LNCaP clone FGC (cell line): Measurements from ENCODE around the gene IL17B.
"Not testable (repeated sequence)": the region's sequence is repeated elsewhere in the genome, so short reads cannot be mapped to it uniquely, and the experiment has no call there.

Source experiments
- DNase-seq: peaks from one replicate; pipeline ENCODE4 v3.0.0-alpha.2; 2011; ENCODE audit warnings: low read depth
- H3K4me3 ChIP-seq: 2 replicates; pipeline ENCODE4 v1.5.1; 2011; ENCODE audit warnings: mild to moderate bottlenecking, low read depth, low read length, control low read depth
- CTCF ChIP-seq: IDR thresholded peaks from 2 replicates; pipeline ENCODE4 v1.5.1; 2012; ENCODE audit warnings: mild to moderate bottlenecking; ENCODE audit not compliant: control insufficient read depth, insufficient read depth; ENCODE audit errors: extremely low read depth

The IL17B gene

GRCh38 chr5:149404746-149405549, 25.9 kb upstream of the IL17B start:
- DNase-seq: no peak
- H3K4me3 ChIP-seq: no peak overlapping the region
- TF ChIP-seq CTCF: no peak

- no peak for TF ChIP-seq CTCF
- H3K4me3 ChIP-seq: no peak overlapping the region
- DNase-seq: no peak
Measured at GRCh38 chr5:149403923-149404745, 25.0 kb upstream of the IL17B start.

- H3K4me3 ChIP-seq: no peak overlapping the region
Measured at GRCh38 chr5:149402291-149402690, 23.2 kb upstream of the IL17B start.

GRCh38 chr5:149401051-149401450, 22.0 kb upstream of the IL17B start:
- no peak overlapping the region for H3K4me3 ChIP-seq
- DNase-seq: no peak
- TF ChIP-seq CTCF: no peak

More at GRCh38 chr5:149402291-149402690, 23.2 kb upstream of the IL17B start:
- no peak for TF ChIP-seq CTCF
- DNase-seq: no peak

GRCh38 chr5:149400304-149400703, 21.2 kb upstream of the IL17B start:
- TF ChIP-seq CTCF: no peak
- no peak for DNase-seq
- no peak overlapping the region for H3K4me3 ChIP-seq

- no peak for DNase-seq
- H3K4me3 ChIP-seq: no peak overlapping the region
- no peak for TF ChIP-seq CTCF
Measured at GRCh38 chr5:149399775-149400174, 20.7 kb upstream of the IL17B start.

- H3K4me3 ChIP-seq, DNase-seq: not testable (repeated sequence)
Measured at GRCh38 chr5:149398747-149399266, 19.7 kb upstream of the IL17B start.
